Heart left ventricle (tissue), 13 donors: ENCODE measurements around the gene TUBGCP5.

Experiments
- CTCF ChIP-seq, 12 donors: fragments of 200-600 bp; sonication (generic) in 4 of 12; IDR thresholded peaks; one replicate each; pipeline versions ENCODE4 v1.5.0 to v1.8.0; 2018 to 2022; ENCODE audit warnings: antibody characterized with exemption in 12 of 12, mild to moderate bottlenecking in 5 of 12
- POLR2A ChIP-seq, 2 donors: fragments of 450-650 bp; IDR thresholded peaks; one replicate each; pipeline ENCODE4 v1.6.1; 2017; ENCODE audit warnings: antibody characterized with exemption in 2 of 2, mild to moderate bottlenecking in 2 of 2, moderate library complexity in 2 of 2
- donor health status: ischemic (EF 13 %, LVEDD 7.1; RV severe dilation, severe dysfunction).
- donor health status: DM: no; HTN: yes; CAD: no.
- donor health status: DM: no; HTN: no; CAD: no.
- donor health status: ischemic (EF 25% LVEDD 6.9; RV normal size, moderate dysfunction).
- donor health status: ischemic (EF 25% LVEDD 5.7; RV mildly dilated, moderate dysfunction).
- donor health status: ischemic (EF 35%, LVEDD 5.7; RV mildly dilated, moderate dysfunction).
- donor health status: nonischemic (EF 11% LVEDD 7.7; RV severe dilation, severe dysfunction).
- donor health status: DM: yes; HTN: yes; CAD: no.
- donor health status: PGD.
- donor health status: ischemic (EF 29% LVEDD 5.4; RV normal size, mild dysfunction).
- donor health status: nonischemic (EF 23%, LVEDD 6.1; RV moderate dilation, normal function).

- TF ChIP-seq CTCF (IDR thresholded peaks at IDR 0.05) = no peak
- TF ChIP-seq POLR2A (IDR thresholded peaks at IDR 0.05) = no peak
Measured at GRCh38 chr15:22973286-22973685, 66.1 kb downstream of the TUBGCP5 start.
